ENCODE measurements around the gene NEK10. TPM values are rescaled to one million over a fixed set of nuclear protein-coding genes. Genes with fewer than 3 reads are reported as not detected.

NEK10 gene
- total and polyA plus RNA-seq, 2 of the 4 experiments (the other 2 are of a cell fraction) = 2.2 to 6.6 TPM

DNA sequence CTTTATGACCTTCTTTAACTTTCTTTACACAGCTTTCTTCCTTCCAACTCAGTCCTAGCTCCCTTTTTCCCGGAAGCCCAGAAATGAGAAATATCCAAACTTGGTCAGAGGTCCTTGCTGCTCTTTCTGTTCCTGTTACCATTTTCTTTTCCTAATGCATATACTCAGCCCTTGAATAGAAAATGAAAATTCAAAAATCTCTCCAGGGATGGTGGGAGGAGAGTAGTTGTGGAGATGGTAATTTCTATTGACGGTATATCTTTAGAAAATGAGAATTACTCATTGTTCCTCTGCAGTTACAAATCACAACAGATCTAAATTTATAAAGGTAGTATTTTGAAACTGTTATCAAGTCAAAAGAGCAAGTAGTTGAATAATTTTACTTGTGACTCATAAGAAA, 255.1 kb downstream of the NEK10 start:
- WGBS, 2 experiments (ENCODE audit: extremely low coverage in 2 of 2, insufficient read length in 1 of 2) = no CpG with 5 or more reads among the region's 2 CpGs
- Histone ChIP-seq H4K20me1 (ENCODE audit: insufficient read depth, low read length) (no peaks in the 10 kb centered on the region), H3K4me2 (ENCODE audit: low read depth, low read length) (no peak overlapping the region), H3K36me3 (ENCODE audit: control insufficient read depth, insufficient read depth, low read length) (no peaks in the 10 kb centered on the region), H3K14ac (replicated peaks; ENCODE audit: low read depth, low read length) (no peak overlapping the region), H3K9me3 (ENCODE audit: control insufficient read depth, insufficient read depth, low read length) (no peaks in the 10 kb centered on the region), H3K4me1 (ENCODE audit: control insufficient read depth, insufficient read depth, low read length) (no peaks in the 10 kb centered on the region), H2AFZ (replicated peaks; ENCODE audit: low read length, poor library complexity) (no peak overlapping the region), H2AK5ac (ENCODE audit: low read depth, low read length) (no peak overlapping the region), H3K9me1 (ENCODE audit: insufficient read depth, low read length) (no peaks in the 10 kb centered on the region), H4K91ac (ENCODE audit: insufficient read depth, low read depth, low read length) (no peak overlapping the region), H2BK15ac (ENCODE audit: low read depth, low read length) (no peak overlapping the region), H3K23ac (ENCODE audit: low read depth, low read length) (no peak overlapping the region), H2BK20ac (ENCODE audit: low read depth, low read length) (no peak overlapping the region), H4K5ac (ENCODE audit: low read depth, low read length) (no peak overlapping the region), H3K4me3 (ENCODE audit: insufficient read depth, low read depth, low read length) (no peak overlapping the region), H3K27me3 (ENCODE audit: control insufficient read depth, insufficient read depth, low read length) (no peaks in the 10 kb centered on the region), H3K27ac (ENCODE audit: insufficient read depth, low read length) (no peak overlapping the region), H4K8ac (ENCODE audit: low read depth in 2 of 2, low read length in 2 of 2) (no peak overlapping the region), H2BK120ac (ENCODE audit: low read depth, low read length) (no peak overlapping the region), H3K4ac (ENCODE audit: low read depth, low read length) (no peak overlapping the region), H3K56ac (ENCODE audit: extremely low read depth, insufficient read depth, low read length) (no peak overlapping the region), H2AK9ac (replicated peaks; ENCODE audit: low read depth, low read length, poor library complexity) (no peak overlapping the region), H2BK5ac (ENCODE audit: low read depth, low read length, poor library complexity, severe bottlenecking) (no peak overlapping the region), H3K9ac (ENCODE audit: low read depth, low read length) (no peak overlapping the region), H3K79me1 (ENCODE audit: low read depth in 1 of 2, low read length in 2 of 2) (no peaks in the 10 kb centered on the region), H3K18ac (ENCODE audit: low read depth, low read length) (no peak overlapping the region)
- CTCF ChIA-PET = no interaction called here
- intact Hi-C loops (cut with micrococcal nuclease) (no loop called here), dilution Hi-C loops (cut with HindIII; ENCODE audit: low sequenced_read_pairs, unreplicated experiment) (no loop called here), in situ Hi-C loops (cut with MboI; ENCODE audit: low sequenced_read_pairs) (no loop called here)
- TF ChIP-seq RAD21 (IDR thresholded peaks at IDR 0.05; ENCODE audit: low read length) = no peak
- TF ChIP-seq CEBPB (IDR thresholded peaks at IDR 0.05; ENCODE audit: low read depth, low read length) = no peak
- TF ChIP-seq RCOR1 (IDR thresholded peaks at IDR 0.05; ENCODE audit: insufficient replicate concordance, low read length) = no peak
- TF ChIP-seq, protein P1, sequence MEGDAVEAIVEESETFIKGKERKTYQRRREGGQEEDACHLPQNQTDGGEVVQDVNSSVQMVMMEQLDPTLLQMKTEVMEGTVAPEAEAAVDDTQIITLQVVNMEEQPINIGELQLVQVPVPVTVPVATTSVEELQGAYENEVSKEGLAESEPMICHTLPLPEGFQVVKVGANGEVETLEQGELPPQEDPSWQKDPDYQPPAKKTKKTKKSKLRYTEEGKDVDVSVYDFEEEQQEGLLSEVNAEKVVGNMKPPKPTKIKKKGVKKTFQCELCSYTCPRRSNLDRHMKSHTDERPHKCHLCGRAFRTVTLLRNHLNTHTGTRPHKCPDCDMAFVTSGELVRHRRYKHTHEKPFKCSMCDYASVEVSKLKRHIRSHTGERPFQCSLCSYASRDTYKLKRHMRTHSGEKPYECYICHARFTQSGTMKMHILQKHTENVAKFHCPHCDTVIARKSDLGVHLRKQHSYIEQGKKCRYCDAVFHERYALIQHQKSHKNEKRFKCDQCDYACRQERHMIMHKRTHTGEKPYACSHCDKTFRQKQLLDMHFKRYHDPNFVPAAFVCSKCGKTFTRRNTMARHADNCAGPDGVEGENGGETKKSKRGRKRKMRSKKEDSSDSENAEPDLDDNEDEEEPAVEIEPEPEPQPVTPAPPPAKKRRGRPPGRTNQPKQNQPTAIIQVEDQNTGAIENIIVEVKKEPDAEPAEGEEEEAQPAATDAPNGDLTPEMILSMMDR (conservative IDR thresholded peaks at IDR 0.05; ENCODE audit: low read depth, low read length) = no peak
- TF ChIP-seq SMC3 (IDR thresholded peaks at IDR 0.05; ENCODE audit: low read depth, low read length) = no peak
- TF ChIP-seq FOS (IDR thresholded peaks at IDR 0.05; ENCODE audit: low read depth, low read length) = no peak
- no peak for TF ChIP-seq CHD1 (IDR thresholded peaks at IDR 0.05; ENCODE audit: low read depth, low read length)
- no peak for TF ChIP-seq RFX5 (IDR thresholded peaks at IDR 0.05; ENCODE audit: low read depth, low read length)
- no peak for TF ChIP-seq POLR2A (IDR thresholded peaks at IDR 0.05; ENCODE audit: low read depth, low read length)
- no peak for TF ChIP-seq NFE2L2 (IDR thresholded peaks at IDR 0.05; ENCODE audit: low read depth, low read length)
- no peak for TF ChIP-seq MXI1 (IDR thresholded peaks at IDR 0.05; ENCODE audit: borderline replicate concordance, low read depth, low read length)
- TF ChIP-seq, protein P2, sequence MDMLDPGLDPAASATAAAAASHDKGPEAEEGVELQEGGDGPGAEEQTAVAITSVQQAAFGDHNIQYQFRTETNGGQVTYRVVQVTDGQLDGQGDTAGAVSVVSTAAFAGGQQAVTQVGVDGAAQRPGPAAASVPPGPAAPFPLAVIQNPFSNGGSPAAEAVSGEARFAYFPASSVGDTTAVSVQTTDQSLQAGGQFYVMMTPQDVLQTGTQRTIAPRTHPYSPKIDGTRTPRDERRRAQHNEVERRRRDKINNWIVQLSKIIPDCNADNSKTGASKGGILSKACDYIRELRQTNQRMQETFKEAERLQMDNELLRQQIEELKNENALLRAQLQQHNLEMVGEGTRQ (IDR thresholded peaks at IDR 0.05; ENCODE audit: low read depth, low read length) = no peak
- POLR2A ChIA-PET (ENCODE audit: unreplicated experiment) = no interaction called here
- BruUV-seq (replicated peaks) = no TSS peak
- ATAC-seq (ENCODE audit: low read depth) = no peak
- peak; percentile 8 for DNase-seq
